ENCODE results near the gene FAM9A. TPM values are rescaled to one million over a fixed set of nuclear protein-coding genes. Genes with fewer than 3 reads are reported as not detected.
A peak's percentile ranks its signal among the peaks of the same experiment; 100 is the strongest.
"Not testable (repeated sequence)": the region's sequence is repeated elsewhere in the genome, so short reads cannot be mapped to it uniquely, and the experiment has no call there.

Gene FAM9A
- total and polyA plus RNA-seq, 2 of the 4 experiments (the other 2 are of a cell fraction), result not detected

GRCh38 chrX:8757609-8758389 is 43.4 kb downstream of the FAM9A start:
- H3K4ac ChIP-seq (ENCODE audit: low read depth, low read length); in situ Hi-C loops (cut with MboI; ENCODE audit: low sequenced_read_pairs); H4K5ac ChIP-seq (ENCODE audit: low read depth, low read length); H2BK5ac ChIP-seq (ENCODE audit: low read depth, low read length, poor library complexity, severe bottlenecking); H2BK20ac ChIP-seq (ENCODE audit: low read depth, low read length); H3K4me3 ChIP-seq (ENCODE audit: insufficient read depth, low read depth, low read length); H3K36me3 ChIP-seq (ENCODE audit: control insufficient read depth, insufficient read depth, low read length); intact Hi-C loops (cut with micrococcal nuclease); H3K9ac ChIP-seq (ENCODE audit: low read depth, low read length); H3K9me1 ChIP-seq (ENCODE audit: insufficient read depth, low read length); H3K18ac ChIP-seq (ENCODE audit: low read depth, low read length); H3K79me1 ChIP-seq (ENCODE audit: low read depth in 1 of 2, low read length in 2 of 2); dilution Hi-C loops (cut with HindIII; ENCODE audit: low sequenced_read_pairs, unreplicated experiment); H2BK15ac ChIP-seq (ENCODE audit: low read depth, low read length); H3K4me1 ChIP-seq (ENCODE audit: control insufficient read depth, insufficient read depth, low read length); H3K27ac ChIP-seq (ENCODE audit: insufficient read depth, low read length); H3K4me2 ChIP-seq (ENCODE audit: low read depth, low read length); H3K14ac ChIP-seq (replicated peaks; ENCODE audit: low read depth, low read length); BruUV-seq (replicated peaks); H2BK120ac ChIP-seq (ENCODE audit: low read depth, low read length); H2AFZ ChIP-seq (replicated peaks; ENCODE audit: low read length, poor library complexity); H3K9me3 ChIP-seq (ENCODE audit: control insufficient read depth, insufficient read depth, low read length); H3K56ac ChIP-seq (ENCODE audit: extremely low read depth, insufficient read depth, low read length); H2AK5ac ChIP-seq (ENCODE audit: low read depth, low read length); H4K20me1 ChIP-seq (ENCODE audit: insufficient read depth, low read length); H3K27me3 ChIP-seq (ENCODE audit: control insufficient read depth, insufficient read depth, low read length); H3K23ac ChIP-seq (ENCODE audit: low read depth, low read length); H2AK9ac ChIP-seq (replicated peaks; ENCODE audit: low read depth, low read length, poor library complexity); POLR2A ChIA-PET (ENCODE audit: unreplicated experiment); CTCF ChIA-PET; H4K8ac ChIP-seq (ENCODE audit: low read depth in 2 of 2, low read length in 2 of 2); H4K91ac ChIP-seq (ENCODE audit: insufficient read depth, low read depth, low read length): not testable (repeated sequence)
- DNase-seq, result peak; percentile 37
- no CpG with 5 or more reads among the region's 7 CpGs for WGBS, 2 experiments (ENCODE audit: extremely low coverage in 2 of 2, insufficient read length in 1 of 2)
- ATAC-seq (ENCODE audit: low read depth), result peak; percentile 21
